T-helper 9 cell (primary cell): ENCODE results near the gene SEMA3B.
"Not testable (repeated sequence)": the region's sequence is repeated elsewhere in the genome, so short reads cannot be mapped to it uniquely, and the experiment has no call there.

Source experiments
- DNase-seq: peaks from one replicate; pipeline ENCODE4 v3.0.0-alpha.2; 2020

SEMA3B gene

DNA sequence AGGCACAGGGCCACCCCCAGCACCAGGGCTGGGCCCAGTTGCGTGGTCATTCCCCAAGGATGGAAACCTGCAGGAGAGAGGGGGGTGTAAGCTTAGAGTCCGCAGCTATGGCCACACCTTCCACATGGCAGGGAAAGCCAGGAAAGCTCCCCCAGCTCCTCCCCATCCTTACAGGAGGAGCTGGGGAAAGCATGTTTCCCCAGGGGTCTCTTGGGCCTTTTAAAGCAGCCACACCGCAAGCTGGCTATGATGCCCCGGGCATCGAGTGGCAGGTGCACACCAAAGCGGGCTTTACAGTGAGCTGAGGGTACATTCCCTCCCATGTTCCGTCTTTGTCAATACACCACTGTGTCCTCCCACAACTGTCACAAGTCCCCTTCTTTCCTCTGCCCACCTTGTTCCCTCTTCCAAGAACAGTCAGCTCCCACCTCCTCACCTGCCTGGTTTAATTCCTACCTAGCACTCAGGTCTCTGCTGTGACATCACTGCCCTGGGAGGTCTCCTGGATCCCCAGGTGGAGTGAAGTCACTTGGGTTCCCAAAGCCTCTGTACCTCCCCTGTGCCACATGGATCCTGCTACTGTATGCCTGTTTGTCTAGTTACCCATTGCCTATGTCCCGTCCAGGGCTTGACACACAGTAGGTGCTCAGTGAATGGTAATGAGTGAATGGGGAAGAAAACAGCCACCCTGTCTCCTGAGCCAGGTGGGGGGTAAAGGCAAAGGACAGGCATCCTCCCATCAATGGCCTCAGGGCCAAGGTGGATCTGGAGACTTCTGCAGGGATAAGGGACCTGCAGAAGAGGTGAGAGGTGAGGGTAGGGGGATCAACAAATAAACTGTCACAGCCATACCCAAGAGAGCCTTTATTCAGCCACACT lies 26.8 kb downstream of the SEMA3B start:
- DNase-seq = no peak

GRCh38 chr3:50296721-50297383 lies 27.9 kb downstream of the SEMA3B start:
- DNase-seq = no peak

GRCh38 chr3:50297384-50297775 lies 28.4 kb downstream of the SEMA3B start:
- DNase-seq = no peak

- no peak for DNase-seq
Measured at GRCh38 chr3:50297896-50298725, 29.2 kb downstream of the SEMA3B start.

DNA sequence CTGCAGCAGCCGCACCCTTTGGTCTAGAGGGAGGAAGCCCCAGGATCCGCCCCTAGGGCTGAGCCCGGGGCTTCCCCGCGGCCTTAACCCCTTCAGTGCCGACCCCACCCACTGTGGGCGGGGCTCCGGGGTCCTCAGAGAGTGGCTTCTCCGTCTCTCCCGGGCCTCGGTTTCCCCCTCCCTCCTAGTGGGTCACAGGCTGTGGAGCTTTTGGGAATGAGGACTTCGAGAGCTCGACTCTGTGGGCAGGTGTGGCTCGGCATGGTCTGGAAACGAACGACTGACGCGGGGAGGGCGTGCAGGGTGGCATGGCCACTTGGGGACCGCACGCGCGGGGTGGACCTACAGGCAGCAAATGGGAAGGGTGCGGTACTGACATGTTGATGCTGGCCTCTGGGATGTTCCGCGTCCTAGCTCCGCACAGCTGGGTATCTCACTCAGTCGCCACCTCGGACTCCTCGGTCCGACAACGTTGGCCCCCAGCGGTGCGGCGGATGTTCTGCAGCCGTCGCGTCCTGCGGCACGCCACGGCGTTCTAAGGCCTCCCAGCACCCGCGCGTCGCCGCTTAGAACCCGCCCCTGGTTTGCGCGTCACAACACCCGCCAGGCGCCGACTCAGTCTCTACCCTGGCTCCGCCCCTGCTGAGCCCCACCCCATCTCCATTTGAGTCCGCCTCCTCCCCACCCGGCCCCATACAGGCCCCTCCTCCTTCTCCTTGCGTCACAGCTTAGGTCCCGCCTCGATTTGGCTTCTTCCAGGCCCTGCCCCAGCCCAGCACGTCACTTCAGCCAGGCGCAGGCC lies 30.1 kb downstream of the SEMA3B start, which contains the start of the genes HYAL3 and NAA80:
Gene HYAL3 (minus strand): TSS at position 570 of the 802 bp plus-strand sequence. CDS start 3,803 bp downstream, outside the sequence.
Gene NAA80 (minus strand): TSS at position 570 of the 802 bp plus-strand sequence. CDS start 1,942 bp downstream, outside the sequence.
- DNase-seq = peak; percentile 99

DNA sequence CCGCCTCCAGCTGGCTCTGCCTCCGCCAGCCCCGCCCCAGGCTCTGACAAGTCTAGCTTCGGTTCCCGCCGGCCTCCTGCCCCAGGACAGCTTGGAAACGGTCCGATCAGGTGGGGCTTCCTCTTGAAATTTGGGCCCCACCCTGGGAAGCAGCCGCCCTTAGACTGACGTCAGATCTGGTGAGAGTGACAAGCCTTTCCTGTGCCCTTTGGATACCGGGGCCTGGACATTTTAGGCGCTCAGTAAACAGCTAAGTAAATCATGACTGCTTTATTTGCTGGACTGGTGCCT lies 30.6 kb downstream of the SEMA3B start:
- DNase-seq = no peak

DNA sequence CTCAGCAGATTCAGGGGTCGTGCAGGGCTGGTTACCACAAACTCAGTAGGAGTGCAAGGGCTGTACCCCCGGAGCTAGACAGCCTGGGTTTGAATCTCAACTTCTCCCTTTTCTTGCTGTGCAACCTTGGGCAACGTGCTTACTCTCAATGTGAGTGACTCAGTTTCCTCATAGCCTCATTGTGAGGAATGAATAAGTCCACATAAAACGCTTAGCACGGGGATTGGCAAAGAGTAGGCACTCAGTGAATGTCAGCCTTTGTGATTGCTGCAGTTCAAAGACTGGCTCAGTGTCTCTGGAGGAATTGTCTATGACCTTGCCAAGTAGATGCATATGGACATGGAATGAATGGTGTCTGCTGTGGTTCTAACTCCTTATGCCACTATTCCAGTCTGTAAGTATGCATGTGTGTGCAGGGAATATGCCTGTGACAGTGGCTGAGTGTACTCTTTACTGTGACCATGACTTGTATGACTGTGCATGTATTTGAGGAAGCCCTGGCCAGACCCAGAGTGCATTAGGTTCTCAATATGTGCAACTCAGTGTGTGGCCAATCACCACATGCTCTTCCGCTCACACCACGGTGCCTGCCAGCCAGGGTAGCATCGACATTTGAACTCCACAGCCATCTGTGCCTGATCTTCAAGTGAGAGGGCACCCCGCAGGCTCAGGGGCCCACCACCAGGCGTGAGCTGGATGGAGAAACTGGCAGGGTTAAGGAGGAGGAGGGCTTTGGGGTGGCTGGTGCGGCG lies 31.2 kb downstream of the SEMA3B start:
- DNase-seq = no peak

- DNase-seq = no peak
Measured at GRCh38 chr3:50300681-50301254, 31.8 kb downstream of the SEMA3B start.

- DNase-seq = no peak
Measured at GRCh38 chr3:50302095-50303012, 33.4 kb downstream of the SEMA3B start.

GRCh38 chr3:50303013-50303815 lies 34.3 kb downstream of the SEMA3B start, which contains the start of gene HYAL1:
Gene HYAL1 (minus strand): TSS chr3:50303574. CDS start chr3:50302956, 618 bp downstream.
- DNase-seq = no peak

GRCh38 chr3:50304601-50305000 lies 35.7 kb downstream of the SEMA3B start:
- no peak for DNase-seq

DNA sequence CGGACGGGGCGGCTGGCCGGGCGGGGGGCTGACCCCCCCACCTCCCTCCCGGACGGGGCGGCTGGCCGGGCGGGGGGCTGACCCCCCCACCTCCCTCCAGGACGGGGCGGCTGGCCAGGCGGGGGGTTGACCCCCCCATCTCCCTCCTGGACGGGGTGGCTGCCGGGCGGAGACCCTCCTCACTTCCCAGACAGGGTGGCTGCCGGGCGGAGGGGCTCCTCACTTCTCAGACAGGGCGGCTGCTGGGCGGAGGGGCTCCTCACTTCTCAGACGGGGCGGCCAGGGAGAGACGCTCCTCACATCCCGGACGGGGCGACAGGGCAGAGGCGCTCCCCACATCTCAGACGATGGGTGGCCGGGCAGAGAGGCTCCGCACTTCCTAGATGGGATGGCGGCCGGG lies 43.1 kb downstream of the SEMA3B start:
- not testable (repeated sequence) for DNase-seq

GRCh38 chr3:50314342-50314741 lies 45.4 kb downstream of the SEMA3B start:
- no peak for DNase-seq

DNA sequence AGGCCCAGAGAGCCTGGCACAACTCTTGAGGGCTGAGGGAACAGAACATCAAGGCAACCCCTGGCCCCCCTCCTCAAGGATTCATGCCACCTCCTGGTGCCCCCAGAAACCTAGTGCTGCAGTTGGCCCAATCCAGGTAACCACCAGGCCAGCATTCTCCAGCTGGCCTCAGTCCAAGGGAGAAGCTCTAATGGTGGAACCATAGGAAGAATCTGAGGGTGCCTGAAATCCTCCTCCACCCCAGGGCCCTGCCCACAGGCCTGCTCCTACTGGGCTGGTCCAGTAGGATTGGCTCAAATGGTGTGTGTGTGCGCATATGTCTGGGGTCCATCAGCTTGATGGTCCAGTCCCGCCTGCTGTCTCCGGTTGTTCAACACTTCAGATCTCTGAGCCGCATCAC lies 45.9 kb downstream of the SEMA3B start:
- DNase-seq = no peak

GRCh38 chr3:50316657-50317242 lies 47.8 kb downstream of the SEMA3B start:
- peak; percentile 73 for DNase-seq

- no peak for DNase-seq
Measured at GRCh38 chr3:50317300-50317699, 48.4 kb downstream of the SEMA3B start.

DNA sequence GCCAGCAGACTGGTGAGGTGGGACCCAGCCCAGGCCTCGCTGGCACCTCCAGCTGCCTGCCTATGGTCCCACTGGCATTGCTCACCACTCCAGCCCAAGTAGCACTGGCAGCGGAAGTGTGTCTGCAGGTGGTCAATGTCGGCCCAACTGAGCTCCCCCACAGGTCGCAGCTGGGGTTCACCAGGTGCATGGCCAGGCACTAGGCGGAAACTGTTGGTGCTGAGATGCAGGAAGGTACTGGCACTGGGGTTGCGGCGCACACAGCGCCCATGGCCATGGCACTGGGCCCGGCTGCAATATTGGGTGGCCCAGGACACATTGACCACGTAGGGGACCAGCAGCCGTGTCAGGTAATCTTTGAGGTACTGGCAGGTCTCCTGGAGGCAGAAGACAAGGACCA lies 49.2 kb downstream of the SEMA3B start:
- DNase-seq = no peak

DNA sequence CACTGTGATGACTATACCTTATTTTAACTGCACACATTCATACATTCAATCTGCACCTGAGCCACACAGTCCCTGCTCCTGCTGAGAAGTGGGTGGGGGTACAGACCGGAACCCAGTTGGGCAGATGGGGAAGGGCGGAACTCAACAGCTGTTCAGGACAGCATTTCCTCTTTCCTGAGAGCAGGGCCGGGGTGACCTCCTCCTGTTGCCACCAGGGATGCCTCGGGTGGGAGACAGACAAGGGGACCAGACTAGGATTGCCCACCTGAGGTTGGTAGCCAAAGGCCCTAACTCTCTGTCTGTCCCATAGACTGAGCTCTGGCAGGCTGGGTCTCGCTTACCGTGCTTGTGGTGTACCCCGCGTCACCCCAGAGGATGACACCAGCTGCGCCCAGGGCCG lies 49.7 kb downstream of the SEMA3B start:
- no peak for DNase-seq
